AG10803 (cell line): ENCODE results near the gene CLDN10.
A peak's percentile ranks its signal among the peaks of the same experiment; 100 is the strongest.

ENCODE experiments used
- DNase-seq: peaks from one replicate; pipeline ENCODE4 v3.0.0; 2010; ENCODE audit warnings: low read depth
- H3K4me3 ChIP-seq: 2 replicates; pipeline ENCODE4 v1.5.1; 2011; ENCODE audit warnings: mild to moderate bottlenecking, low read length, control low read depth
- TF ChIP-seq, protein P1 (sequence below): conservative IDR thresholded peaks from 2 replicates; pipeline ENCODE4 v1.5.1; 2011; ENCODE audit warnings: mild to moderate bottlenecking, low read length, control low read depth, inconsistent platforms

Gene CLDN10

DNA sequence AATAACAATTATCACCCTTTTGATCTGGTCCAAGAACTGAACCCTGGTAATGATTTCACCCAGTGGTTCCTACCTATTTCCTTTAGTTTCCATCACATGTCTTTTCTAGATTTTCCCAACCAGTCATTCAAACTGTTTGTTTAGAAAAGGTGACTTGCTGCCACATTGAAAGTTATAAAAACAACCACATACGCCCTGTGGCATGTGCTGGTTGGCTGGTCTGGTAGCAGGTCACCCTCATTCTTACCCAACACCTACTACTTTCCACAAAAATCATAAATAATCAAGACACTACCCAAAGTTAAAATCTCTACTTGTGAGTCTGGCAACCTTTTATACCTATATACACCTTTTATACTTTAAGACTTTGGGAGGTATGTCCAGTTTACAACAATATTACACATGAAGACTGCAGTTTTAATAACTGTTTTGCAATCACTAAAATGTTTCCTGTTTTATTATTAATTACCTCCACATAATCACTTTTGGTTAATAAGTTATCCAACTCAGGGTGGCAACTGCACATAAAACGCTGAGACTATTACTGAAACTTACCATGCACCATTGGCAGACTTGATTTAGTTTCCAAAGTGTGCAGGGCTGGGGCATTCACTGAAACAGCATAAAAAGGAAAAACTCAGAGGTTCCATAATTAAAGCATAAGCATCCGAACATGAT lies 53.1 kb downstream of the CLDN10 start:
- TF ChIP-seq, protein P1, sequence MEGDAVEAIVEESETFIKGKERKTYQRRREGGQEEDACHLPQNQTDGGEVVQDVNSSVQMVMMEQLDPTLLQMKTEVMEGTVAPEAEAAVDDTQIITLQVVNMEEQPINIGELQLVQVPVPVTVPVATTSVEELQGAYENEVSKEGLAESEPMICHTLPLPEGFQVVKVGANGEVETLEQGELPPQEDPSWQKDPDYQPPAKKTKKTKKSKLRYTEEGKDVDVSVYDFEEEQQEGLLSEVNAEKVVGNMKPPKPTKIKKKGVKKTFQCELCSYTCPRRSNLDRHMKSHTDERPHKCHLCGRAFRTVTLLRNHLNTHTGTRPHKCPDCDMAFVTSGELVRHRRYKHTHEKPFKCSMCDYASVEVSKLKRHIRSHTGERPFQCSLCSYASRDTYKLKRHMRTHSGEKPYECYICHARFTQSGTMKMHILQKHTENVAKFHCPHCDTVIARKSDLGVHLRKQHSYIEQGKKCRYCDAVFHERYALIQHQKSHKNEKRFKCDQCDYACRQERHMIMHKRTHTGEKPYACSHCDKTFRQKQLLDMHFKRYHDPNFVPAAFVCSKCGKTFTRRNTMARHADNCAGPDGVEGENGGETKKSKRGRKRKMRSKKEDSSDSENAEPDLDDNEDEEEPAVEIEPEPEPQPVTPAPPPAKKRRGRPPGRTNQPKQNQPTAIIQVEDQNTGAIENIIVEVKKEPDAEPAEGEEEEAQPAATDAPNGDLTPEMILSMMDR, result no peak
- no peak overlapping the region for H3K4me3 ChIP-seq
- no peak for DNase-seq

DNA sequence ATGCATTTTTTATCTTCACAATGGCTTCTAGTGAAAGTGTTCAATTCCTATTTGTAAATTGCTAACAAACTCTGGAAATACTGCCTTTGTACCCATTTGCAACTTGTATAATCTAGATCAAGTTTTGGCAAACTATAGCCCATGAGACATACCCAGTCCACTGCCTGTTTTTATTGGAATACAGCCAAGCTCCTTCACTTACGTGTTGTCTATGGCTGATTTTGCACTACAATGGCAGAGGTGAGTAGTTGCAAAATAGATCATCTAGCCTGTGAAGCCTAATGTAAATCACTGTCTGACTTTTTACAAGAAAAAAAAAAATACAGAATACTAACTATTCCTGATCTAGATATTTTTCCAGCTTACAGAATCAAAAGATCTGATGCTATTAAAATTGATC lies 54.8 kb downstream of the CLDN10 start:
- DNase-seq, result no peak
- TF ChIP-seq, protein P1, result no peak
- H3K4me3 ChIP-seq, result no peak overlapping the region

DNA sequence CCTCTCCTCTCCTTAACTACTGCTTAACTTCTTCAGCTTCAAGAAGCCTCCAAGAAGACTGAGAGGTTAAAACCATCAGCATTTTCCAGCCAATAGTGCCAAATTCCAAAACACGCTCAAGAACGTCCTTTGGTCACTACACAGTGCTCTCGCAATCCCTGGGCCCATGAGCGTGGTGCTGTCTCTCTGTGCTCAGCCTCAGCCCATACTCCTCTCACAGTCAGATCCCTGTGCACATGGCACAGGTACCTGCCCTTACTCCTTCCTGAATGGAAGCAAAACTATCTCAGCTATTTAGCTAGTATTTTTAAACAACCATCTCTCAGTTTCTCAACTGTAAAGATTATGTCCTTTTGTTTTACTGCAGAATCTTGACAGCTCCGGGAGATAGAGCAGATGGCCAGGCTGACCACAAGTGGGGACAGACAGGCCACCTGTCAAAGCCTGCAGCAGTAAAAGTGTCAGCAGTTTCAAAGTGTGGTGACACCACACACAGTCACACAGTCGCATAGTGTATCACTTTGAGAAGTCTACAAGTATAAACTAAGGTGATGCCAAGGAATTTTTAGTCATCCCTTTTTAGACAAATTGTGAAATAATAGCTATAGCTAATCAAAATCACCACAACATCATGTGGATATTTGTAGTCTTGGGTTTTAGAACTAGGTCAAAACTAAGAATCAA lies 56.3 kb downstream of the CLDN10 start:
- DNase-seq, result peak; percentile 42

DNA sequence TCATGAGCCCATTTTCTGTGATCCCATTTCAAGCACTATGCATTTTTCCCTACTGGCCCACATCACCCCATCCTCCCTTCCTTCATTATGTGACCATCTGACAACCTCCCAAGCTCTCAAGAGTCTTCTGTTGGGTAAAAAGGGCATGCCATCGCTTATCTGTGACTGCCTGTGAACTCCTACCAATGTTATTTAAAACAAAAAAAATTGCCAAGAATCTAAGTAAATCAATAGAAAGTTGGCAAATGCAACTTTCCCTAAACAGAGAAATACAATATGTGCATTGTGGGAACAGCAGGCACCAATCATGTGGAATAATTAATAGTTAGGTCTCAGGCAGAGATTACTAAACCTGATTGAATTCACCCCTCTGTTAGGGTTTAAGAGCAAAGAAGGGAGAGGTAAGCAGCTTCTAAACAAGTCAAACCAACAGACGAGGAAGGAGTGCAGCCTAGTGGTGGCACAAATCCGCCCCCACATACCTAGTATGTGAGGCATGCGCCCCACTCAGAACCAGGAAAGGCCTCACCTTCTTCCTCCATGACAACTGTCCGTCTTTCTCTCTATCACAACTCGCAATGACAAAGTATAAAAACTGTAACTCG lies 62.2 kb downstream of the CLDN10 start:
- H3K4me3 ChIP-seq, result no peak overlapping the region
- TF ChIP-seq, protein P1, result no peak
- DNase-seq, result no peak

More for the DNA sequence above, 56.3 kb downstream of the CLDN10 start:
- TF ChIP-seq, protein P1, result no peak
- no peak overlapping the region for H3K4me3 ChIP-seq

- H3K4me3 ChIP-seq, result no peak overlapping the region
- DNase-seq, result no peak
- TF ChIP-seq, protein P1, result no peak
Measured at GRCh38 chr13:95615539-95615938, 63.0 kb downstream of the CLDN10 start.

DNA sequence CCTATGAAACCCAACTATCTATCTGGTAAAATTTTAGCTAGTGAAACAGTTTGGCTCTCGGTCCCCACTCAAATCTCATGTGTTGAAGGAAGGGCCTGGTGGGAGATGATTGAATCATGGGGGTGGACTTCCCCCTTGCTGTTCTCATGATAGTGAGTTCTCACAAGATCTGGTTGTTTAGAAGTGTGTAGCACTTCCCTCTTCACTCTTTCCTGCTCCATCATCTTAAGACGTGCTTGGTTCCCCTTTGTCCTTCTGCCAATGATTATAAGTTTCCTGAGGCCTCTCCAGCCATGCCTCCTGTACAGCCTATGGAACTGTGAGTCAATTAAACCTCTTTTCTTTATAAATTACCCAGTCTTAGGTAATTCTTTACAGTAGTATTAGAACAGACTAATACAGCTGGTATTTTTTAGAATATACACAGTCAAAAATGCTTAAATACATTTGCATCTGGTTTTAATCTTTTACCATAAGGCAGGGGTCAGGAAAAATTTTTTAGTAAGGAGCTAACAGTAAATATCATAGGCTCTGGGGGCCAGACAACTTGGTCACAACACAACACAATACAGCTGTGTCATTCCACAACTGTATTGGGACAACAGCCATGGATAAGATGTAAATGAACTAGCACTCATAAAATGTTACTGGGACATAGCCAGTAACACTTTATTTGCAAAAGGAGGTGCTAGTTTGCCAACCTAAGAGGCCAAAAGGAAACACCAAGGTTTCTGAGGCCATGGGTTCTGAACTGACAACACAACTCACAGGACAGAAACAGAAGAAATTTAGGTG lies 67.7 kb downstream of the CLDN10 start:
- peak; percentile 19 for DNase-seq
- TF ChIP-seq, protein P1, result no peak
- no peak overlapping the region for H3K4me3 ChIP-seq
